Measurements from ENCODE around the gene PPM1E.

Gene PPM1E

GRCh38 chr17:58813712-58814111 is 58.1 kb downstream of the PPM1E start:
- TF ChIP-seq CTCF (IDR thresholded peaks at IDR 0.05; ENCODE audit: low read depth, low read length) (no peak), EZH2phosphoT487 (IDR thresholded peaks at IDR 0.05; ENCODE audit: low read depth) (no peak)
- no peaks in the 10 kb centered on the region for H3K4me1 ChIP-seq (ENCODE audit: low read length)
- no peaks in the 10 kb centered on the region for H3K9me3 ChIP-seq (ENCODE audit: insufficient read depth, low read length)
- no peak overlapping the region for H3K27ac ChIP-seq (ENCODE audit: low read length)
- H3K27me3 ChIP-seq (ENCODE audit: low read depth, low read length) = no peaks in the 10 kb centered on the region
- no peak overlapping the region for H2AFZ ChIP-seq (ENCODE audit: low read depth, low read length)
- no peak overlapping the region for H3K9ac ChIP-seq (ENCODE audit: low read length)
- no peak overlapping the region for H3K4me2 ChIP-seq (ENCODE audit: low read length)
- no peak overlapping the region for H3K4me3 ChIP-seq (ENCODE audit: low read length)
- H3K79me2 ChIP-seq (ENCODE audit: low read length) = peaks cover 12% of the 10 kb centered on the region; the same call in 1 of the 2 replicates
- no peaks in the 10 kb centered on the region for H3K36me3 ChIP-seq (replicated peaks; ENCODE audit: low read depth, low read length)
- H4K20me1 ChIP-seq (ENCODE audit: insufficient read depth, low read length) = no peaks in the 10 kb centered on the region

- Histone ChIP-seq H3K27ac (ENCODE audit: low read length) (no peak overlapping the region), H3K79me2 (ENCODE audit: low read length) (peaks cover 13% of the 10 kb centered on the region; the same call in 1 of the 2 replicates), H4K20me1 (ENCODE audit: insufficient read depth, low read length) (peaks cover 7% of the 10 kb centered on the region; the same call in 1 of the 2 replicates), H3K4me3 (ENCODE audit: low read length) (no peak overlapping the region), H3K4me2 (ENCODE audit: low read length) (no peak overlapping the region), H3K9me3 (ENCODE audit: insufficient read depth, low read length) (no peaks in the 10 kb centered on the region), H2AFZ (ENCODE audit: low read depth, low read length) (no peak overlapping the region), H3K27me3 (ENCODE audit: low read depth, low read length) (no peaks in the 10 kb centered on the region), H3K36me3 (replicated peaks; ENCODE audit: low read depth, low read length) (no peaks in the 10 kb centered on the region), H3K9ac (ENCODE audit: low read length) (no peak overlapping the region), H3K4me1 (ENCODE audit: low read length) (no peaks in the 10 kb centered on the region)
- TF ChIP-seq EZH2phosphoT487 (IDR thresholded peaks at IDR 0.05; ENCODE audit: low read depth) (no peak), CTCF (IDR thresholded peaks at IDR 0.05; ENCODE audit: low read depth, low read length) (no peak)
Measured at GRCh38 chr17:58818654-58819053, 63.0 kb downstream of the PPM1E start.

GRCh38 chr17:58822148-58823050 is 66.7 kb downstream of the PPM1E start:
- TF ChIP-seq EZH2phosphoT487 (IDR thresholded peaks at IDR 0.05; ENCODE audit: low read depth) (no peak), CTCF (IDR thresholded peaks at IDR 0.05; ENCODE audit: low read depth, low read length) (no peak)
- no peaks in the 10 kb centered on the region for H3K36me3 ChIP-seq (replicated peaks; ENCODE audit: low read depth, low read length)
- no peak overlapping the region for H3K4me2 ChIP-seq (ENCODE audit: low read length)
- peaks cover 8% of the 10 kb centered on the region; the same call in 1 of the 2 replicates for H3K79me2 ChIP-seq (ENCODE audit: low read length)
- H3K9ac ChIP-seq (ENCODE audit: low read length) = no peak overlapping the region
- peaks cover 7% of the 10 kb centered on the region; the same call in 1 of the 2 replicates for H4K20me1 ChIP-seq (ENCODE audit: insufficient read depth, low read length)
- no peak overlapping the region for H3K27ac ChIP-seq (ENCODE audit: low read length)
- H2AFZ ChIP-seq (ENCODE audit: low read depth, low read length) = no peak overlapping the region
- H3K4me3 ChIP-seq (ENCODE audit: low read length) = no peak overlapping the region
- H3K4me1 ChIP-seq (ENCODE audit: low read length) = no peaks in the 10 kb centered on the region
- no peaks in the 10 kb centered on the region for H3K9me3 ChIP-seq (ENCODE audit: insufficient read depth, low read length)
- H3K27me3 ChIP-seq (ENCODE audit: low read depth, low read length) = no peaks in the 10 kb centered on the region

GRCh38 chr17:58823051-58823525 is 67.4 kb downstream of the PPM1E start:
- Histone ChIP-seq H3K4me3 (ENCODE audit: low read length) (no peak overlapping the region), H3K4me2 (ENCODE audit: low read length) (no peak overlapping the region), H3K36me3 (replicated peaks; ENCODE audit: low read depth, low read length) (no peaks in the 10 kb centered on the region), H3K27me3 (ENCODE audit: low read depth, low read length) (no peaks in the 10 kb centered on the region), H3K79me2 (ENCODE audit: low read length) (peaks cover 6% of the 10 kb centered on the region; the same call in 1 of the 2 replicates), H2AFZ (ENCODE audit: low read depth, low read length) (no peak overlapping the region), H3K9me3 (ENCODE audit: insufficient read depth, low read length) (no peaks in the 10 kb centered on the region), H3K4me1 (ENCODE audit: low read length) (no peaks in the 10 kb centered on the region), H3K27ac (ENCODE audit: low read length) (no peak overlapping the region), H4K20me1 (ENCODE audit: insufficient read depth, low read length) (peaks cover 7% of the 10 kb centered on the region; the same call in 1 of the 2 replicates), H3K9ac (ENCODE audit: low read length) (no peak overlapping the region)
- TF ChIP-seq EZH2phosphoT487 (IDR thresholded peaks at IDR 0.05; ENCODE audit: low read depth) (no peak), CTCF (IDR thresholded peaks at IDR 0.05; ENCODE audit: low read depth, low read length) (no peak)

Measured in OCI-LY3 (cell line).